GM19043 (cell line): ENCODE data around the gene ZNF654.

Experiments used
- ATAC-seq: cut with Tn5 transposase; IDR thresholded peaks from one replicate; pipeline ENCODE4 v1.9.1; 2021; ENCODE audit warnings: low read depth; ENCODE audit not compliant: unreplicated experiment

ZNF654 gene

GRCh38 chr3:88191872-88192409, 132.9 kb downstream of the ZNF654 start:
- no peak for ATAC-seq

DNA sequence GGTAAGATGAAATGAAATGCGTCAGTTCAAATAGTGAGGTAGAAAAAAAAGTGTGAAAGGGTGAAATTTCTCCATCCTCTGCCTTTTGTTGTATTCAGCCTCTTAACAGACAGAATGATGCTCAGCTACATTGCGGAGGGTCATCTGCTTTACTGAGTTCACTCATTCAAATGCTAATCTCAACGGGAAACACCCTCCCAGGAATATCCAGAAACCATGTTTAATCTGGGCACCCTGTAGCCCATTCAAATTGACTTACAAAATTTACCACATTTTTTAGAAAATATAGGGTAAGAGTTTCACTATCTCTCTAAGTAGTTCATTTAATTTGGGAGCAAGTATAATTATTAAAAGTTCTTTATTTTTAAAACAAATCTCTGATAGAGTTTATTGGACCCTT, 133.6 kb downstream of the ZNF654 start:
- no peak for ATAC-seq
